HL-60 (cell line): ENCODE measurements around the gene AQP7.

Source experiments
- DNase-seq, 2 experiments: peaks; one replicate each; pipeline ENCODE4 v3.0.0-alpha.2; 2010 to 2020; ENCODE audit warnings: low read depth in 1 of 2, low spot score in 1 of 2
- H3K27ac ChIP-seq: fragments of 250-450 bp; sonication (Bioruptor Pico); replicated peaks from 2 replicates; pipeline ENCODE4 v1.5.1; 2020; ENCODE audit warnings: mild to moderate bottlenecking, moderate library complexity
- H3K27me3 ChIP-seq: fragments of 250-450 bp; sonication (Bioruptor Pico); 2 replicates; pipeline ENCODE4 v1.5.1; 2021; ENCODE audit warnings: mild to moderate bottlenecking, moderate library complexity; ENCODE audit not compliant: insufficient read depth, poor library complexity, severe bottlenecking
- H3K4me3 ChIP-seq: replicated peaks from 2 replicates; pipeline ENCODE4 v1.5.1; 2011; ENCODE audit warnings: mild to moderate bottlenecking, control low read depth, low read length; ENCODE audit not compliant: insufficient read depth
- CTCF ChIP-seq: IDR thresholded peaks from one replicate; pipeline ENCODE4 v1.5.1; 2011; ENCODE audit warnings: low read length, control low read depth, inconsistent platforms; ENCODE audit not compliant: insufficient read depth
- GABPA ChIP-seq: IDR thresholded peaks from 2 replicates; pipeline ENCODE4 v1.6.1; 2012; ENCODE audit warnings: low read depth
- POLR2AphosphoS5 ChIP-seq: IDR thresholded peaks from 2 replicates; pipeline ENCODE4 v1.6.1; 2012; ENCODE audit warnings: low read depth
- REST ChIP-seq: IDR thresholded peaks from 2 replicates; pipeline ENCODE4 v1.6.1; 2012; ENCODE audit warnings: low read depth; ENCODE audit not compliant: insufficient replicate concordance
- SPI1 ChIP-seq: IDR thresholded peaks from 2 replicates; pipeline ENCODE4 v1.6.1; 2012; ENCODE audit warnings: low read depth, mild to moderate bottlenecking, borderline replicate concordance

AQP7 gene

GRCh38 chr9:33374634-33375237 is 27.6 kb downstream of the AQP7 start:
- Histone ChIP-seq H3K27ac (no peak overlapping the region), H3K4me3 (no peak overlapping the region), H3K27me3 (no peaks in the 10 kb centered on the region)
- no peak for TF ChIP-seq GABPA
- no peak for TF ChIP-seq REST
- TF ChIP-seq CTCF, result peak; percentile 71
- DNase-seq, result peak; percentile 41 to 76

DNA sequence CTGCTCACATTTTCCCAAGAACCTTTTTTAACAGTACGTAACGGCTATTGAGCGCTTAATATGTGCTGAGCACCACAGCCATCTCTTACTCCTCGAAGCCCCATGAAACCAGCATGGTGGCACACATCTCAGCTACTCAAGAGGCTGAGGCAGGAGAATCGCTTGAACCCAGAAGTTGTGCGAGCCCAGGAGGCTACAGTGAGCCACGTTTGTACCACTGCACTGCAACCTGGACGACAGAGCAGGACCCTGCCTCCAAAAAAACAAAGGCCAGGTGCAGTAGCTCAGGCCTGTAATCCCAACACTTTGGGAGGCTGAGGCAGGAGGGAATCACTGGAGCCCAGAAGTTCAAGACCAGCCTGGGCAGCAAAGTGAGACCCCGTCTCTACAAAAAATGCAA is 28.2 kb downstream of the AQP7 start:
- no peaks in the 10 kb centered on the region for H3K27me3 ChIP-seq
- no peak for TF ChIP-seq CTCF
- TF ChIP-seq SPI1, result no peak
- no peak for TF ChIP-seq REST
- no peak for TF ChIP-seq POLR2AphosphoS5
- TF ChIP-seq GABPA, result no peak
- no peak overlapping the region for H3K4me3 ChIP-seq
- no peak overlapping the region for H3K27ac ChIP-seq
- no peak for DNase-seq

- DNase-seq, result no peak
- H3K4me3 ChIP-seq, result no peak overlapping the region
- no peak for TF ChIP-seq POLR2AphosphoS5
- no peak for TF ChIP-seq SPI1
- no peak for TF ChIP-seq CTCF
- no peak for TF ChIP-seq REST
- TF ChIP-seq GABPA, result no peak
- H3K27me3 ChIP-seq, result no peaks in the 10 kb centered on the region
- no peak overlapping the region for H3K27ac ChIP-seq
Measured at GRCh38 chr9:33372900-33373299, 29.5 kb downstream of the AQP7 start.
